ENCODE measurements around the gene PPIL1.

DNA sequence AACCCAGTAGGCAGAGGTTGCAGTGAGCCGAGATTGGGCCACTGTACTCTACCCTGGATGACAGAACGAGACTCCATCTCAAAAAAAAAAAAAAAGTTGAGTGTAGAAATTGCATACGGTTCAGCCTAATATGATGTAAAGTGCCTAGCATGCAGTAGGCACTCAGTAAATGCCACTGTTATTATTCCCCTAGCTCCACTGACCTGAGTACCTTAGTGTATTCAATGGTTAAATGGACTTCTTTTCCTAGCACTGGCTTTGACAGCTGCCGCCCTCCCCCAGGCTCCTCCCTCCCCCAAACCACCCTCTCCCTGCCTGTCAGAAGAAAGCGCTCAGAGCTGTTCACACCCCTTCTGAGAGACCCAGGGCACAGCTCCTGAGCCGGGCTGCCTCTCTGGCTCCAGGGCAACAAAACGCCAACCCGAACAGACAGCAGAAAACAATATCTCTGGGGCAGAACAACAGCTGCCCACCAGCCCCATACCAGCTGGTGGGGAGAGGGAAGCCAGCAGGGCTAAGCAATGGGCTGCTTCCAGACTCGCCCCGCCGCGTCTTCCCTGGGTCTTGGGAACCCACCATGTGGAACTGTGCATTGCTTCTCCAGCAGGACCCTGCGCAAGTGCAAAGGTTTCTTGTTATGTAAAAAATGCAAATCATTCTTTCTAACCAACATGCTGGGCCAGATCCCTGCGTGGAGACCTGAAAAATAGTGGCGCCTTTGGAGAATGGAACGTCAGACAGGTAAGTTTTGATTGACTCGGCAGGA, 39.8 kb downstream of the PPIL1 start:
- TF ChIP-seq, protein P1, sequence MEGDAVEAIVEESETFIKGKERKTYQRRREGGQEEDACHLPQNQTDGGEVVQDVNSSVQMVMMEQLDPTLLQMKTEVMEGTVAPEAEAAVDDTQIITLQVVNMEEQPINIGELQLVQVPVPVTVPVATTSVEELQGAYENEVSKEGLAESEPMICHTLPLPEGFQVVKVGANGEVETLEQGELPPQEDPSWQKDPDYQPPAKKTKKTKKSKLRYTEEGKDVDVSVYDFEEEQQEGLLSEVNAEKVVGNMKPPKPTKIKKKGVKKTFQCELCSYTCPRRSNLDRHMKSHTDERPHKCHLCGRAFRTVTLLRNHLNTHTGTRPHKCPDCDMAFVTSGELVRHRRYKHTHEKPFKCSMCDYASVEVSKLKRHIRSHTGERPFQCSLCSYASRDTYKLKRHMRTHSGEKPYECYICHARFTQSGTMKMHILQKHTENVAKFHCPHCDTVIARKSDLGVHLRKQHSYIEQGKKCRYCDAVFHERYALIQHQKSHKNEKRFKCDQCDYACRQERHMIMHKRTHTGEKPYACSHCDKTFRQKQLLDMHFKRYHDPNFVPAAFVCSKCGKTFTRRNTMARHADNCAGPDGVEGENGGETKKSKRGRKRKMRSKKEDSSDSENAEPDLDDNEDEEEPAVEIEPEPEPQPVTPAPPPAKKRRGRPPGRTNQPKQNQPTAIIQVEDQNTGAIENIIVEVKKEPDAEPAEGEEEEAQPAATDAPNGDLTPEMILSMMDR (IDR thresholded peaks at IDR 0.05; ENCODE audit: poor library complexity): no peak
- TF ChIP-seq EZH2 (IDR thresholded peaks at IDR 0.05; ENCODE audit: borderline replicate concordance) (no peak), EZH2phosphoT487 (IDR thresholded peaks at IDR 0.05; ENCODE audit: low read depth, severe bottlenecking, unreplicated experiment) (no peak)

Measured in hepatocyte (in vitro differentiated cells).